A673 (cell line): ENCODE results near the gene TRAK1. TPM values are rescaled to one million over a fixed set of nuclear protein-coding genes. Genes with fewer than 3 reads are reported as not detected.
A peak's percentile ranks its signal among the peaks of the same experiment; 100 is the strongest.

Source experiments
- BruUV-seq: library from RNA; stranded (reverse); fragments of 400-500 nt; replicated peaks from 2 replicates; lab custom pipeline; 2021; lab: Mats Ljungman, UMichigan
- CTCF ChIA-PET: fragments of 300-600 bp; sonication (Branson Sonifier 250); formaldehyde crosslinking; loops from one replicate; lab custom pipeline; 2022; ENCODE audit warnings: antibody characterized with exemption; lab: Charles Lee
- POLR2A ChIA-PET: fragments of 300-600 bp; sonication (Branson Sonifier 250); formaldehyde crosslinking; loops from one replicate; lab custom pipeline; 2022; ENCODE audit warnings: antibody characterized with exemption; ENCODE audit not compliant: low non-redundant PET; lab: Charles Lee
- DNase-seq: peaks from one replicate; pipeline ENCODE4 v3.0.0-alpha.2; 2015; ENCODE audit warnings: low spot score
- H3K27ac ChIP-seq: fragments of 200-600 bp; sonication (generic); 2 replicates; pipeline ENCODE4 v1.5.1; 2016; ENCODE audit warnings: mixed run types, low read depth, mild to moderate bottlenecking, mixed read lengths, antibody characterized with exemption, low read length; ENCODE audit not compliant: poor library complexity, severe bottlenecking
- H3K27me3 ChIP-seq: fragments of 200-600 bp; sonication (generic); replicated peaks from 2 replicates; pipeline ENCODE4 v1.6.1; 2017; ENCODE audit warnings: mixed run types, low read depth, mild to moderate bottlenecking, mixed read lengths, antibody characterized with exemption, low read length; ENCODE audit not compliant: insufficient read depth, poor library complexity
- H3K36me3 ChIP-seq: fragments of 200-600 bp; sonication (generic); 2 replicates; pipeline ENCODE4 v1.6.1; 2016; ENCODE audit warnings: mixed run types, mild to moderate bottlenecking, mixed read lengths, antibody characterized with exemption, low read length; ENCODE audit not compliant: insufficient read depth, poor library complexity, severe bottlenecking
- H3K4me1 ChIP-seq: fragments of 200-600 bp; sonication (generic); 2 replicates; pipeline ENCODE4 v1.6.1; 2017; ENCODE audit warnings: mixed run types, mild to moderate bottlenecking, mixed read lengths, antibody characterized with exemption, low read length; ENCODE audit not compliant: insufficient read depth, poor library complexity, severe bottlenecking
- H3K4me3 ChIP-seq: fragments of 200-600 bp; sonication (generic); 2 replicates; pipeline ENCODE4 v1.5.1; 2016; ENCODE audit warnings: low read depth, mixed run types, mild to moderate bottlenecking, mixed read lengths, low read length; ENCODE audit not compliant: poor library complexity, severe bottlenecking
- H3K9me3 ChIP-seq: fragments of 200-600 bp; sonication (generic); 2 replicates; pipeline ENCODE4 v1.6.1; 2016; ENCODE audit warnings: mixed run types, low read depth, mild to moderate bottlenecking, mixed read lengths, antibody characterized with exemption, low read length; ENCODE audit not compliant: poor library complexity, severe bottlenecking
- EZH2 ChIP-seq: fragments of 200-600 bp; sonication (generic); IDR thresholded peaks from 2 replicates; pipeline ENCODE4 v1.6.1; 2017; ENCODE audit warnings: borderline replicate concordance, low read depth, mild to moderate bottlenecking, mixed read lengths, antibody characterized with exemption, low read length; ENCODE audit not compliant: poor library complexity, severe bottlenecking
- intact Hi-C: fragments of 100-400 bp; cut with micrococcal nuclease; formaldehyde crosslinking; loops from one replicate; pipeline ENCODE4 v1.10.0; 2022; ENCODE audit not compliant: unreplicated experiment
- total RNA-seq: library from RNA; stranded (reverse); gene quantifications from 2 replicates; pipeline ENCODE4 v1.2.3, GENCODE V29; 2021
- TF ChIP-seq, protein P1 (sequence below): fragments of 300-800, 200-600 bp; sonication (generic); conservative IDR thresholded peaks from 2 replicates; pipeline ENCODE4 v1.5.1; 2017; ENCODE audit warnings: low read depth, mild to moderate bottlenecking, antibody characterized with exemption, low read length, moderate library complexity, mixed read lengths

The TRAK1 gene
- total RNA-seq, 1 experiment from 2014 or later: 16.3 TPM

DNA sequence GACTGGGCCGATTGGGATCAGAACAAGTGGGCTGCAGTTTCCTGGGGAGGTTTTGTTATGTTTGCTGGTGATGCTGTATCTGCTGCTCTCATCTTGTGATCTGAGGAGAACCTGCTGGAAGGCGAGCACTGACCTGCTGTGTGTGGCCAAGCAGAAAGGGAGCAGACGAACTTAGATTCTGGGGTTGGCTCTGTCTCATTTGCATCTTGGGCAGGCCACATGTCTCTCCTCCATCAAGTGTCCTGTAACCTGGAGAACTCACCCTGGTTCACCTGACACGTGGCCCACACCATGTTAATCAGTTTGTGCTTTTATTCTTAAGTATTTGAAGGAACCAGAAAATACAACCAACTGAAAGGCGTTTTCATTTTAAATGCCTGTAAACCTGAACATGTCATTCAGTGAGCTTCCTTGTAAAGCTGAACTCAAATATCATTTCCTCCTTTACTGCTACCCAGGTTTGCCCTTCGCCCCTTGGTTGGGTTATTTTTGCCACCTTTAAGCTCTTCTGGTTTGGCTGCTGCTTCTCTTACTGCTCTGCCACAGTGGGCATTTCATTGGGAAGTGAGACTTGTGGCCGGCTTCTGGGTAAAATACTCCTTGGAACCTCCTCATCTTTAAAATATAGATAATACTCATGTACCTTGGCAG is 33.5 kb upstream of the TRAK1 start:
- no peaks in the 10 kb centered on the region for H3K36me3 ChIP-seq
- no peak overlapping the region for H3K4me3 ChIP-seq
- TF ChIP-seq EZH2: no peak
- TF ChIP-seq, protein P1, sequence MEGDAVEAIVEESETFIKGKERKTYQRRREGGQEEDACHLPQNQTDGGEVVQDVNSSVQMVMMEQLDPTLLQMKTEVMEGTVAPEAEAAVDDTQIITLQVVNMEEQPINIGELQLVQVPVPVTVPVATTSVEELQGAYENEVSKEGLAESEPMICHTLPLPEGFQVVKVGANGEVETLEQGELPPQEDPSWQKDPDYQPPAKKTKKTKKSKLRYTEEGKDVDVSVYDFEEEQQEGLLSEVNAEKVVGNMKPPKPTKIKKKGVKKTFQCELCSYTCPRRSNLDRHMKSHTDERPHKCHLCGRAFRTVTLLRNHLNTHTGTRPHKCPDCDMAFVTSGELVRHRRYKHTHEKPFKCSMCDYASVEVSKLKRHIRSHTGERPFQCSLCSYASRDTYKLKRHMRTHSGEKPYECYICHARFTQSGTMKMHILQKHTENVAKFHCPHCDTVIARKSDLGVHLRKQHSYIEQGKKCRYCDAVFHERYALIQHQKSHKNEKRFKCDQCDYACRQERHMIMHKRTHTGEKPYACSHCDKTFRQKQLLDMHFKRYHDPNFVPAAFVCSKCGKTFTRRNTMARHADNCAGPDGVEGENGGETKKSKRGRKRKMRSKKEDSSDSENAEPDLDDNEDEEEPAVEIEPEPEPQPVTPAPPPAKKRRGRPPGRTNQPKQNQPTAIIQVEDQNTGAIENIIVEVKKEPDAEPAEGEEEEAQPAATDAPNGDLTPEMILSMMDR: no peak
- no peak for DNase-seq
- ChIA-PET POLR2A (no interaction called here), CTCF (no interaction called here)
- peaks cover 11% of the 10 kb centered on the region for H3K4me1 ChIP-seq
- no peaks in the 10 kb centered on the region for H3K9me3 ChIP-seq
- no TSS peak for BruUV-seq
- no peaks in the 10 kb centered on the region for H3K27me3 ChIP-seq
- intact Hi-C loops: no loop called here
- no peak overlapping the region for H3K27ac ChIP-seq

DNA sequence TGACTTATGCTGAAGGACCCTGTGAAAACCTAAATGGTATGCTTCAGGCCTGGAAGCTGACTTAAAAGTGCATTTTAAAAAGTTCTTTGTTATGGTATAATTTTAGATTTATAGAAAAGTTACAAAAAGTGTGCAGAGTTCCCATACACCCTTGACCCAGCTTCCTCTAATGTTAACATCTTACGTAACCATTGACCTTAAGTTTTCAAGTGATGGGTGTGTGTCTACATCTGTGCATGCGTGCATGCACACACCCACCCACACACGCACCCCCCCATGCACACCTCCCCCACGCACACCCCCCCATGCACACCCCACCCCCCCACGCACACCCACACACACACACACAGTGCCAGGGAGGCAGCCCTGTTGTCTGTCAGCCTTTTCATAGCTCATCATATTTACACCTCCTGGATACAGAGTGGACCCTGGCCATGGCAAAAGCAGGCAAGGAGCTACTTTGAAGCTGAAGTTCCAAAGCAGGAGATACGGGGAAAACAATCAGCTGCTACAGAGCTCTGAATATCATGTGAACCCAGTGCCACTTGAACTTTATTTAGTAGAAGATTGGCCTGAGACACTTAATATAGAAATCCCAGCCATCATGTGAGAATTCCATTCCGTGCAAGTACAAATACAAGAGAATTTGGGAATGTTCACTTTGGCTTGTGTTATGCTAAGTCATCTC is 30.0 kb upstream of the TRAK1 start:
- no peaks in the 10 kb centered on the region for H3K27me3 ChIP-seq
- H3K4me3 ChIP-seq: no peak overlapping the region
- no peak for DNase-seq
- peaks cover 16% of the 10 kb centered on the region for H3K4me1 ChIP-seq
- TF ChIP-seq, protein P1: no peak
- no peak for TF ChIP-seq EZH2
- no peaks in the 10 kb centered on the region for H3K9me3 ChIP-seq
- peak overlapping the region; percentile 23 for H3K27ac ChIP-seq
- H3K36me3 ChIP-seq: no peaks in the 10 kb centered on the region
- CTCF ChIA-PET: no interaction called here
- POLR2A ChIA-PET: no interaction called here
- intact Hi-C loops: loop anchor here (5.0 kb wide), 1 partner anchor 44 kb away; no protein-coding TSS in a partner anchor
- BruUV-seq: no TSS peak

DNA sequence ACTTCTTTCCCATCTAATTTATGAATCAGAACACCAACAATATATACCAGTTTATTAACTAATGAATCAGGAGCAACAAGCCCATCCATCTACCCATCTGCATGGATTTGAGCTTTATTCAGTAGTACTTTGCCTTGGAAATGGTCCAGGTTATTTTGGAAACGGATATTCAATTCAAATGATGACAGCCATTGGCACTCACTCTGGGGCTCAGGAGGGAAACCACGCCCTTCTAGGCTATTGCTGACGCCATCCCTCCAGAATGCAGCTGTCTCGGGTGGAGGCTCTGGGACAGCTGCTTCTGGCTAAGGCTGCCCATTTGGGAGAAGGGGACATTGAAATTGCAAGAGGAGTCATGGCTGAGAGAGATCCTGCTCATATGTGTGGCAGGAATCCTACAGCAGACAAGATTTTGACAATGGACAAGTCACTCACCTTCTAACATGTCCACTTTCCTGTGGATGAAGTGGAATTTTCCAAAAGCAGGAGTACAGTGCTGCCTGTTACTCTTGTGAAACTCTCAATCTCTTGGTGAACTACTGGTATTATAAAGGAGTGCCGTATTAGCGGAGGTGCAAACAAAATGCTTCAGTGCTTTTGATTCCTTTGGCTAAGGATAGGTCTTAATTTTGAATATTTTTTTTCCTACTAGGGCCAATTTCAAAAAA is 29.3 kb upstream of the TRAK1 start:
- Histone ChIP-seq H3K27me3 (no peaks in the 10 kb centered on the region), H3K27ac (peak overlapping the region; percentile 64), H3K4me3 (no peak overlapping the region), H3K4me1 (peaks cover 22% of the 10 kb centered on the region), H3K9me3 (no peaks in the 10 kb centered on the region), H3K36me3 (no peaks in the 10 kb centered on the region)
- ChIA-PET POLR2A (no interaction called here), CTCF (no interaction called here)
- no peak for TF ChIP-seq EZH2
- TF ChIP-seq, protein P1: no peak
- TSS peak; percentile 66 for BruUV-seq
- DNase-seq: peak; percentile 82
- intact Hi-C loops: loop anchor here (5.0 kb wide), 1 partner anchor 45 kb away; no protein-coding TSS in a partner anchor
